Trophoblast cell (in vitro differentiated cells and primary cell): ENCODE data around the gene CCDC88A.

Experiments used
- DNase-seq, 2 donors: peaks; one replicate each; pipeline ENCODE4 v3.0.0-alpha.2; 2016
- H2AFZ ChIP-seq: 2 replicates; pipeline ENCODE4 v1.6.1; 2013; ENCODE audit warnings: low read length, moderate library complexity, mild to moderate bottlenecking; ENCODE audit not compliant: insufficient read depth, poor library complexity
- H2AK5ac ChIP-seq: 2 replicates; pipeline ENCODE4 v1.6.1; 2013; ENCODE audit warnings: mild to moderate bottlenecking, low read length
- H2BK120ac ChIP-seq: 2 replicates; pipeline ENCODE4 v1.6.1; 2013; ENCODE audit warnings: low read length, mild to moderate bottlenecking, moderate library complexity; ENCODE audit not compliant: insufficient read depth, poor library complexity
- H2BK12ac ChIP-seq: 2 replicates; pipeline ENCODE4 v1.6.1; 2013; ENCODE audit warnings: mild to moderate bottlenecking, low read length, moderate library complexity
- H2BK5ac ChIP-seq: 2 replicates; pipeline ENCODE4 v1.6.1; 2013; ENCODE audit warnings: low read length, low read depth, moderate library complexity, mild to moderate bottlenecking; ENCODE audit not compliant: poor library complexity
- H3K14ac ChIP-seq: 2 replicates; pipeline ENCODE4 v1.6.1; 2013; ENCODE audit warnings: mild to moderate bottlenecking, low read length
- H3K18ac ChIP-seq: 2 replicates; pipeline ENCODE4 v1.6.1; 2013; ENCODE audit warnings: mild to moderate bottlenecking, low read length
- H3K23ac ChIP-seq: 2 replicates; pipeline ENCODE4 v1.6.1; 2013; ENCODE audit warnings: low read length
- H3K27ac ChIP-seq: 2 replicates; pipeline ENCODE4 v1.5.1; 2013; ENCODE audit warnings: low read depth, mild to moderate bottlenecking, inconsistent platforms, low read length, moderate library complexity
- H3K27me3 ChIP-seq: 2 replicates; pipeline ENCODE4 v1.6.1; 2013; ENCODE audit warnings: inconsistent platforms, mild to moderate bottlenecking, low read length, moderate library complexity; ENCODE audit not compliant: insufficient read depth
- H3K36me3 ChIP-seq, 2 experiments: 1 replicate in 1 of 2; 2 replicates in 1 of 2; pipeline ENCODE4 v1.6.1; 2013; ENCODE audit warnings: low read length in 2 of 2, mild to moderate bottlenecking in 2 of 2, moderate library complexity in 1 of 2; ENCODE audit not compliant: insufficient read depth in 2 of 2, control insufficient read depth in 1 of 2
- H3K4ac ChIP-seq: 2 replicates; pipeline ENCODE4 v1.6.1; 2013; ENCODE audit warnings: low read depth, mild to moderate bottlenecking, low read length, moderate library complexity
- H3K4me1 ChIP-seq, 2 experiments: 1 replicate in 1 of 2; 2 replicates in 1 of 2; pipeline ENCODE4 v1.6.1; 2013; ENCODE audit warnings: low read length in 2 of 2, mild to moderate bottlenecking in 2 of 2, moderate library complexity in 1 of 2; ENCODE audit not compliant: insufficient read depth in 2 of 2, control insufficient read depth in 1 of 2
- H3K4me2 ChIP-seq: 2 replicates; pipeline ENCODE4 v1.6.1; 2013; ENCODE audit warnings: inconsistent platforms, mild to moderate bottlenecking, low read length, moderate library complexity
- H3K4me3 ChIP-seq: 2 replicates; pipeline ENCODE4 v1.5.1; 2013; ENCODE audit warnings: mild to moderate bottlenecking, low read depth, low read length, inconsistent platforms
- H3K79me1 ChIP-seq: one replicate; pipeline ENCODE4 v1.6.1; 2013; ENCODE audit warnings: low read length
- H3K79me2 ChIP-seq: 2 replicates; pipeline ENCODE4 v1.6.1; 2013; ENCODE audit warnings: low read length, mild to moderate bottlenecking; ENCODE audit not compliant: control insufficient read depth, insufficient read depth, poor library complexity
- H3K9ac ChIP-seq: 2 replicates; pipeline ENCODE4 v1.6.1; 2013; ENCODE audit warnings: mild to moderate bottlenecking, low read length
- H3K9me3 ChIP-seq: 2 replicates; pipeline ENCODE4 v1.6.1; 2013; ENCODE audit warnings: low read depth, mild to moderate bottlenecking, control low read depth, inconsistent platforms, low read length; ENCODE audit not compliant: insufficient read depth
- H4K12ac ChIP-seq: 2 replicates; pipeline ENCODE4 v1.6.1; 2013; ENCODE audit warnings: low read depth, mild to moderate bottlenecking, low read length, moderate library complexity
- H4K8ac ChIP-seq: 2 replicates; pipeline ENCODE4 v1.6.1; 2013; ENCODE audit warnings: low read depth, mild to moderate bottlenecking, low read length, moderate library complexity
- H4K91ac ChIP-seq: one replicate; pipeline ENCODE4 v1.6.1; 2013; ENCODE audit warnings: low read depth, mild to moderate bottlenecking, low read length, moderate library complexity
- WGBS: extraction: QIAGEN DNeasy Blood & Tissue Kit; methylation state at CpG from one replicate; pipeline ENCODE4 v1.1.7; 2013; ENCODE audit warnings: missing lambda C conversion rate; ENCODE audit not compliant: insufficient read length, insufficient coverage; ENCODE audit errors: extremely low coverage; 5-methylcytosine and 5-hydroxymethylcytosine counted together

The CCDC88A gene

GRCh38 chr2:55361465-55362189 lies 58.0 kb downstream of the CCDC88A start:
- H4K8ac ChIP-seq, result no peak overlapping the region
- H2BK12ac ChIP-seq, result no peak overlapping the region
- H4K91ac ChIP-seq, result no peak overlapping the region
- no peak overlapping the region for H3K27ac ChIP-seq
- no peaks in the 10 kb centered on the region for H3K4me1 ChIP-seq
- H3K36me3 ChIP-seq, result no peaks in the 10 kb centered on the region
- no peak overlapping the region for H3K4me2 ChIP-seq
- H4K12ac ChIP-seq, result no peak overlapping the region
- no peak overlapping the region for H3K9ac ChIP-seq
- no peak overlapping the region for H3K18ac ChIP-seq
- 100% methylated on average over 1 of the region's 5 CpGs for WGBS
- H3K79me2 ChIP-seq, result no peaks in the 10 kb centered on the region
- H3K4ac ChIP-seq, result no peak overlapping the region
- H2BK5ac ChIP-seq, result no peak overlapping the region
- H3K79me1 ChIP-seq, result no peaks in the 10 kb centered on the region
- H3K27me3 ChIP-seq, result no peaks in the 10 kb centered on the region
- no peak overlapping the region for H3K4me3 ChIP-seq
- H2BK120ac ChIP-seq, result no peak overlapping the region
- H3K9me3 ChIP-seq, result no peaks in the 10 kb centered on the region
- no peak overlapping the region for H2AFZ ChIP-seq
- no peak for DNase-seq
- no peak overlapping the region for H3K14ac ChIP-seq
- no peak overlapping the region for H3K23ac ChIP-seq
- H2AK5ac ChIP-seq, result no peak overlapping the region

GRCh38 chr2:55358451-55358850 lies 61.2 kb downstream of the CCDC88A start:
- H3K4me1 ChIP-seq, result no peaks in the 10 kb centered on the region
- H4K8ac ChIP-seq, result no peak overlapping the region
- no peak overlapping the region for H2AFZ ChIP-seq
- WGBS, result no CpG with 5 or more reads among the region's 1 CpG
- peaks cover 0 to 1% of the 10 kb centered on the region in 2 experiments for H3K36me3 ChIP-seq
- no peak for DNase-seq
- no peaks in the 10 kb centered on the region for H3K27me3 ChIP-seq
- H3K27ac ChIP-seq, result no peak overlapping the region
- H2AK5ac ChIP-seq, result no peak overlapping the region
- H3K18ac ChIP-seq, result no peak overlapping the region
- H4K91ac ChIP-seq, result no peak overlapping the region
- H3K79me2 ChIP-seq, result no peaks in the 10 kb centered on the region
- no peak overlapping the region for H2BK5ac ChIP-seq
- H3K9me3 ChIP-seq, result no peaks in the 10 kb centered on the region
- H2BK12ac ChIP-seq, result no peak overlapping the region
- no peak overlapping the region for H3K4me3 ChIP-seq
- H2BK120ac ChIP-seq, result no peak overlapping the region
- no peak overlapping the region for H3K4me2 ChIP-seq
- H3K23ac ChIP-seq, result no peak overlapping the region
- H4K12ac ChIP-seq, result no peak overlapping the region
- no peak overlapping the region for H3K14ac ChIP-seq
- no peaks in the 10 kb centered on the region for H3K79me1 ChIP-seq
- no peak overlapping the region for H3K4ac ChIP-seq
- H3K9ac ChIP-seq, result no peak overlapping the region

- no peaks in the 10 kb centered on the region for H3K79me2 ChIP-seq
- H2AK5ac ChIP-seq, result no peak overlapping the region
- H4K8ac ChIP-seq, result no peak overlapping the region
- no CpG with 5 or more reads among the region's 2 CpGs for WGBS
- H3K27ac ChIP-seq, result no peak overlapping the region
- no peak overlapping the region for H3K18ac ChIP-seq
- no peak overlapping the region for H3K14ac ChIP-seq
- no peak overlapping the region for H3K4me3 ChIP-seq
- no peak overlapping the region for H3K23ac ChIP-seq
- no peak overlapping the region for H3K9ac ChIP-seq
- peaks cover 0 to 1% of the 10 kb centered on the region in 2 experiments for H3K36me3 ChIP-seq
- H2BK12ac ChIP-seq, result no peak overlapping the region
- no peak overlapping the region for H4K12ac ChIP-seq
- no peak overlapping the region for H3K4ac ChIP-seq
- H2BK5ac ChIP-seq, result no peak overlapping the region
- no peaks in the 10 kb centered on the region for H3K27me3 ChIP-seq
- H3K4me1 ChIP-seq, result no peaks in the 10 kb centered on the region
- no peak overlapping the region for H2AFZ ChIP-seq
- H3K4me2 ChIP-seq, result no peak overlapping the region
- no peaks in the 10 kb centered on the region for H3K79me1 ChIP-seq
- DNase-seq, result no peak
- H3K9me3 ChIP-seq, result no peaks in the 10 kb centered on the region
- H2BK120ac ChIP-seq, result no peak overlapping the region
- H4K91ac ChIP-seq, result no peak overlapping the region
Measured at GRCh38 chr2:55357927-55358326, 61.7 kb downstream of the CCDC88A start.

- no peak overlapping the region for H3K18ac ChIP-seq
- no peak overlapping the region for H3K23ac ChIP-seq
- no peaks in the 10 kb centered on the region for H3K27me3 ChIP-seq
- DNase-seq, result no peak
- H2BK5ac ChIP-seq, result no peak overlapping the region
- no peak overlapping the region for H3K14ac ChIP-seq
- H3K4me1 ChIP-seq, result no peaks in the 10 kb centered on the region
- H2AFZ ChIP-seq, result no peak overlapping the region
- no peak overlapping the region for H2AK5ac ChIP-seq
- H3K9ac ChIP-seq, result no peak overlapping the region
- no peak overlapping the region for H4K12ac ChIP-seq
- no peak overlapping the region for H4K91ac ChIP-seq
- no peaks in the 10 kb centered on the region for H3K9me3 ChIP-seq
- H3K27ac ChIP-seq, result no peak overlapping the region
- no peak overlapping the region for H3K4me3 ChIP-seq
- H2BK12ac ChIP-seq, result no peak overlapping the region
- H3K36me3 ChIP-seq, result peaks cover 0 to 1% of the 10 kb centered on the region in 2 experiments
- no peak overlapping the region for H3K4me2 ChIP-seq
- H3K79me2 ChIP-seq, result no peaks in the 10 kb centered on the region
- no peak overlapping the region for H3K4ac ChIP-seq
- no peaks in the 10 kb centered on the region for H3K79me1 ChIP-seq
- no peak overlapping the region for H4K8ac ChIP-seq
- H2BK120ac ChIP-seq, result no peak overlapping the region
Measured at GRCh38 chr2:55357164-55357563, 62.5 kb downstream of the CCDC88A start.
